A549 (cell line): ENCODE results near the gene BRAP. TPM values are rescaled to one million over a fixed set of nuclear protein-coding genes. Genes with fewer than 3 reads are reported as not detected.
"Not testable (repeated sequence)": the region's sequence is repeated elsewhere in the genome, so short reads cannot be mapped to it uniquely, and the experiment has no call there.

Source experiments
- ATAC-seq, 2 experiments: fragments of 200-7000 bp in 1 of 2; fragments of >200 bp in 1 of 2; cut with Nextera tagmentation in 1 of 2; cut with Tn5 transposase in 1 of 2; 3 replicates each; pipeline versions ENCODE4 v1.8.0 to v1.9.1; 2018 to 2020; ENCODE audit warnings: mild to moderate bottlenecking in 1 of 2, moderate library complexity in 1 of 2
- CTCF ChIA-PET: fragments of 300-600 bp; sonication (Branson Sonifier 250); formaldehyde crosslinking; extraction: SDS; loops from one replicate; lab custom pipeline; 2021; ENCODE audit warnings: antibody characterized with exemption, inconsistent platforms; lab: Yijun Ruan, JAX
- POLR2A ChIA-PET: fragments of 350-600 bp; formaldehyde crosslinking; extraction: SDS; loops from one replicate; lab custom pipeline; 2021; ENCODE audit warnings: antibody characterized with exemption, inconsistent platforms; lab: Yijun Ruan, JAX
- DNase-seq, 2 experiments: peaks; one replicate each; pipeline versions ENCODE4 v3.0.0 to v3.0.0-alpha.2; 2011 to 2016; ENCODE audit warnings: low read depth in 1 of 2, low spot score in 1 of 2
- FAIRE-seq: peaks from 2 replicates; lab custom pipeline; 2011; peaks lifted over from hg19 to GRCh38; lab: Jason Lieb, UNC
- H3K27ac ChIP-seq, 2 experiments: fragments of >200 bp; sonication (Bioruptor Twin); formaldehyde crosslinking; 3 replicates each; pipeline ENCODE4 v1.5.1; 2016 to 2017
- H3K4me1 ChIP-seq: fragments of >200 bp; sonication (Bioruptor Twin); formaldehyde crosslinking; 3 replicates; pipeline ENCODE4 v1.6.1; 2016
- H3K4me2 ChIP-seq: fragments of >200 bp; sonication (Bioruptor Twin); formaldehyde crosslinking; 3 replicates; pipeline ENCODE4 v1.6.1; 2016
- H3K4me3 ChIP-seq: fragments of >200 bp; sonication (Bioruptor Twin); formaldehyde crosslinking; 3 replicates; pipeline ENCODE4 v1.5.1; 2016
- H3K9me3 ChIP-seq: fragments of >200 bp; sonication (Bioruptor Twin); formaldehyde crosslinking; 3 replicates; pipeline ENCODE4 v1.6.1; 2016
- BHLHE40 ChIP-seq: IDR thresholded peaks from 2 replicates; pipeline ENCODE4 v1.6.1; 2012; ENCODE audit warnings: low read depth, low read length, inconsistent platforms
- CBX2 ChIP-seq: fragments of 200-600 bp; sonication (generic); IDR thresholded peaks from 2 replicates; pipeline ENCODE4 v1.6.1; 2016; ENCODE audit warnings: low read depth, mild to moderate bottlenecking, borderline replicate concordance
- CBX8 ChIP-seq: fragments of 200-600 bp; sonication (generic); IDR thresholded peaks from 2 replicates; pipeline ENCODE4 v1.6.1; 2016
- CEBPB ChIP-seq, 2 experiments: fragments of >200 bp in 1 of 2; sonication (Bioruptor Twin) in 1 of 2; formaldehyde crosslinking in 1 of 2; IDR thresholded peaks; 2 replicates each; pipeline ENCODE4 v1.6.1; 2012 to 2016
- EP300 ChIP-seq, 2 experiments: fragments of >200 bp; sonication (Bioruptor Twin); formaldehyde crosslinking; IDR thresholded peaks; 2 replicates in 1 of 2; 3 replicates in 1 of 2; pipeline ENCODE4 v1.6.1; 2016 to 2017
- FOSL2 ChIP-seq, 2 experiments: fragments of 450-650 bp in 1 of 2; fragments of >200 bp in 1 of 2; sonication (Bioruptor Twin) in 1 of 2; formaldehyde crosslinking; IDR thresholded peaks; 2 replicates each; pipeline versions ENCODE4 v1.5.0 to v1.6.1; 2016 to 2020; ENCODE audit warnings: mild to moderate bottlenecking in 1 of 2, moderate library complexity in 1 of 2
- GATA3 ChIP-seq: IDR thresholded peaks from 2 replicates; pipeline ENCODE4 v1.6.1; 2012; ENCODE audit warnings: borderline replicate concordance
- HOXB5 ChIP-seq: fragments of 250-450 bp; sonication (Bioruptor Pico); IDR thresholded peaks from 2 replicates; pipeline ENCODE4 v1.5.0; 2020; ENCODE audit warnings: mild to moderate bottlenecking, moderate library complexity
- RAD21 ChIP-seq, 2 experiments: fragments of >200 bp in 1 of 2; sonication (Bioruptor Twin) in 1 of 2; formaldehyde crosslinking in 1 of 2; IDR thresholded peaks in 1 of 2; conservative IDR thresholded peaks in 1 of 2; 2 replicates in 1 of 2; 3 replicates in 1 of 2; pipeline ENCODE4 v1.6.1; 2012 to 2018; ENCODE audit warnings: inconsistent platforms in 1 of 2
- RNF2 ChIP-seq: fragments of 200-600 bp; sonication (generic); IDR thresholded peaks from 2 replicates; pipeline ENCODE4 v1.6.1; 2016; ENCODE audit warnings: low read depth, mild to moderate bottlenecking, antibody characterized with exemption, moderate library complexity, borderline replicate concordance
- SMC3 ChIP-seq: fragments of >200 bp; sonication (Bioruptor Twin); formaldehyde crosslinking; IDR thresholded peaks from 3 replicates; pipeline ENCODE4 v1.6.1; 2018; ENCODE audit warnings: inconsistent platforms
- TP53 ChIP-seq: fragments of 250-450 bp; sonication (Bioruptor Pico); IDR thresholded peaks from 2 replicates; pipeline ENCODE4 v1.5.0; 2021; ENCODE audit warnings: mild to moderate bottlenecking, moderate library complexity
- ZFP36 ChIP-seq: fragments of 450-650 bp; IDR thresholded peaks from 2 replicates; pipeline ENCODE4 v1.6.1; 2014; ENCODE audit warnings: borderline replicate concordance; ENCODE audit not compliant: partially characterized antibody
- ZSCAN20 ChIP-seq: fragments of 250-450 bp; sonication (Bioruptor Pico); IDR thresholded peaks from 2 replicates; pipeline ENCODE4 v1.8.0; 2022; ENCODE audit warnings: mild to moderate bottlenecking, moderate library complexity
- WGBS: methylation state at CpG from one replicate; pipeline ENCODE4 v1.1.6; 2017; ENCODE audit errors: missing lambda C conversion rate; 5-methylcytosine and 5-hydroxymethylcytosine counted together
- polyA plus RNA-seq, 4 experiments: library from polyadenylated mRNA; depleted of rRNA in 3 of 4; stranded (reverse); fragments of >200 nt; fragmentation: RNase III in 1 of 4; extraction: RNeasy Plus Mini Kit Qiagen cat#74134 plus additional on column Dnase treatment in 1 of 4; gene quantifications; 2 replicates in 3 of 4; 3 replicates in 1 of 4; pipeline ENCODE4 v1.2.3, GENCODE V29; 2011 to 2017
- TF ChIP-seq, protein P1 (sequence below): fragments of >200 bp; sonication (Bioruptor Twin); formaldehyde crosslinking; IDR thresholded peaks from 3 replicates; pipeline ENCODE4 v1.5.1; 2016
- TF ChIP-seq, protein P2 (sequence below): fragments of 250-450 bp; sonication (Bioruptor Pico); IDR thresholded peaks from 2 replicates; pipeline ENCODE4 v1.5.0; 2021; ENCODE audit warnings: mild to moderate bottlenecking, moderate library complexity, borderline replicate concordance
- TF ChIP-seq, protein P3 (sequence below): IDR thresholded peaks from 2 replicates; pipeline ENCODE4 v1.6.1; 2012; ENCODE audit warnings: low read depth, borderline replicate concordance

Gene BRAP
- polyA plus RNA-seq, 2 of the 4 experiments (the other 2 are of a cell fraction) = 13.0 to 29.7 TPM

DNA sequence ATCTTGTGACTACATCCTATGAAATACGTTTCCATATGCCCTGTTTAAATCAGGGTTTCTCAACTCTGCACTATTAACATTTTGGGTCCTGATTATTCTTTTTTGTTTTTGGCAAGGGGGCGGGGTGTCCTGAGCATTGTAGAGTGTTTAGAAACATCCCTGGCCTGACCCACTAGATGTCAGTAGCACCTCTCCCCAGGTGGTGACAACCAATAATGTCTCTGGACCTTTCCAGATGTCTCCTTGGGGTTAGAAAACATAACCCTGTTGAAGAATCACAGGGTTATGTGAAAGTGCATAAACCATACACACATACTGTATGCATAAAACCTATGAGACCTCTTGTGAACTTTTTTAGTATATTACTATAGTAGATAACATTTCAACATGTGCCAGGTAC lies 1.5 kb upstream of the BRAP start:
- H3K4me1 ChIP-seq = peaks cover 21% of the 10 kb centered on the region
- peak overlapping the region; percentile 92 for H3K4me2 ChIP-seq
- no peak overlapping the region for H3K4me3 ChIP-seq
- FAIRE-seq (no peak), ATAC-seq (peak; percentile 47 to 66; a peak in 3 of 6 replicates), DNase-seq (peak; percentile 27 to 44)
- ChIA-PET POLR2A (no interaction called here), CTCF (interaction anchor here (0.6 to 1.8 kb wide), 4 partner anchors 58 to 864 kb away, joined by 3 to 10 read pairs (median 4); no protein-coding TSS in a partner anchor)
- H3K27ac ChIP-seq = no peak overlapping the region
- peak in 1 of 2 experiments; percentile 36; a peak in 1 of 5 replicates for TF ChIP-seq RAD21 (conservative IDR thresholded peaks at IDR 0.05 in 1 of 2, IDR thresholded peaks at IDR 0.05 in 1 of 2)
- TF ChIP-seq, protein P1, sequence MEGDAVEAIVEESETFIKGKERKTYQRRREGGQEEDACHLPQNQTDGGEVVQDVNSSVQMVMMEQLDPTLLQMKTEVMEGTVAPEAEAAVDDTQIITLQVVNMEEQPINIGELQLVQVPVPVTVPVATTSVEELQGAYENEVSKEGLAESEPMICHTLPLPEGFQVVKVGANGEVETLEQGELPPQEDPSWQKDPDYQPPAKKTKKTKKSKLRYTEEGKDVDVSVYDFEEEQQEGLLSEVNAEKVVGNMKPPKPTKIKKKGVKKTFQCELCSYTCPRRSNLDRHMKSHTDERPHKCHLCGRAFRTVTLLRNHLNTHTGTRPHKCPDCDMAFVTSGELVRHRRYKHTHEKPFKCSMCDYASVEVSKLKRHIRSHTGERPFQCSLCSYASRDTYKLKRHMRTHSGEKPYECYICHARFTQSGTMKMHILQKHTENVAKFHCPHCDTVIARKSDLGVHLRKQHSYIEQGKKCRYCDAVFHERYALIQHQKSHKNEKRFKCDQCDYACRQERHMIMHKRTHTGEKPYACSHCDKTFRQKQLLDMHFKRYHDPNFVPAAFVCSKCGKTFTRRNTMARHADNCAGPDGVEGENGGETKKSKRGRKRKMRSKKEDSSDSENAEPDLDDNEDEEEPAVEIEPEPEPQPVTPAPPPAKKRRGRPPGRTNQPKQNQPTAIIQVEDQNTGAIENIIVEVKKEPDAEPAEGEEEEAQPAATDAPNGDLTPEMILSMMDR = peak; percentile 32; the same call in 1 of the 3 replicates
- TF ChIP-seq, protein P2, sequence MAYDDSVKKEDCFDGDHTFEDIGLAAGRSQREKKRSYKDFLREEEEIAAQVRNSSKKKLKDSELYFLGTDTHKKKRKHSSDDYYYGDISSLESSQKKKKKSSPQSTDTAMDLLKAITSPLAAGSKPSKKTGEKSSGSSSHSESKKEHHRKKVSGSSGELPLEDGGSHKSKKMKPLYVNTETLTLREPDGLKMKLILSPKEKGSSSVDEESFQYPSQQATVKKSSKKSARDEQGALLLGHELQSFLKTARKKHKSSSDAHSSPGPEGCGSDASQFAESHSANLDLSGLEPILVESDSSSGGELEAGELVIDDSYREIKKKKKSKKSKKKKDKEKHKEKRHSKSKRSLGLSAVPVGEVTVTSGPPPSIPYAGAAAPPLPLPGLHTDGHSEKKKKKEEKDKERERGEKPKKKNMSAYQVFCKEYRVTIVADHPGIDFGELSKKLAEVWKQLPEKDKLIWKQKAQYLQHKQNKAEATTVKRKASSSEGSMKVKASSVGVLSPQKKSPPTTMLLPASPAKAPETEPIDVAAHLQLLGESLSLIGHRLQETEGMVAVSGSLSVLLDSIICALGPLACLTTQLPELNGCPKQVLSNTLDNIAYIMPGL (CRISPR knock-in tag) = no peak
- H3K9me3 ChIP-seq = no peaks in the 10 kb centered on the region
- 44% methylated on average over 2 of the region's 2 CpGs for WGBS

DNA sequence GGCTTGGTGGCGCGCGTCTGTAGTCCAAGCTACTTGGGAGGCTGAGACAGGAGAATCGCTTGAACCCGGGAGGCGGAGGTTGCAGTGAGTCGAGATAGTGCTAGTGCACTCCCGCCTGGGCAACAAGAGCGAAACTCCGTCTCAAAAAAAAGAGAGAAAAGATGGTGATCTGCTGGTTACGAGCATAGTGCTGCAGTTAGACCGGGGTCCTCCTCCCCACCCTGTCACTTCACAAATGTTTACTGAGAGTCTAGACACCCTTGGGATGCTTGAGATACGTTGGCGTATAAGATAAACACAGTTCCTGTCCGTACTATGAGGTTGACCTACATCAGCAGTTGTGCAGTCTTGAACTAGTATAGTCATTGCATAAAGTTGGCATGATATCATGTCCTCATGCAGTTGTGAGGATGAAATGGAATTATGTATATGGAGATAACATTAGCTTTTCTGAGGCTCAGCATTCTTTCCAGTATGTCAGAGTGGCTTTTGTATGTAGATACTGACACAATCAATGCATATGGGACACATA lies 884 bp upstream of the BRAP start:
- peaks cover 21% of the 10 kb centered on the region for H3K4me1 ChIP-seq
- H3K4me3 ChIP-seq = peak overlapping the region; percentile 89
- peak overlapping the region; percentile 92 for H3K4me2 ChIP-seq
- POLR2A ChIA-PET = interaction anchor here (0.9 to 1.5 kb wide), 5 partner anchors 9 to 279 kb away, joined by 3 to 14 read pairs (median 7); no protein-coding TSS in a partner anchor
- H3K27ac ChIP-seq = peak overlapping the region; percentile 85 to 90
- peak in 1 of 2 experiments; percentile 2; a peak in 3 of 6 replicates for ATAC-seq
- CTCF ChIA-PET = interaction anchor here (1.0 to 5.7 kb wide), 4 partner anchors 13 to 126 kb away, joined by 3 to 30 read pairs (median 6); no protein-coding TSS in a partner anchor
- H3K9me3 ChIP-seq = no peaks in the 10 kb centered on the region
- peak in 1 of 2 experiments; percentile 11 for DNase-seq
- no peak for FAIRE-seq
- 5% methylated on average over 15 of the region's 15 CpGs for WGBS
- no peak for TF ChIP-seq GATA3
- TF ChIP-seq HOXB5 = no peak; the same call in 1 of the 2 replicates
- no peak for TF ChIP-seq CBX8
- TF ChIP-seq EP300 (IDR thresholded peaks at IDR 0.05) = no peak
- TF ChIP-seq, protein P3, sequence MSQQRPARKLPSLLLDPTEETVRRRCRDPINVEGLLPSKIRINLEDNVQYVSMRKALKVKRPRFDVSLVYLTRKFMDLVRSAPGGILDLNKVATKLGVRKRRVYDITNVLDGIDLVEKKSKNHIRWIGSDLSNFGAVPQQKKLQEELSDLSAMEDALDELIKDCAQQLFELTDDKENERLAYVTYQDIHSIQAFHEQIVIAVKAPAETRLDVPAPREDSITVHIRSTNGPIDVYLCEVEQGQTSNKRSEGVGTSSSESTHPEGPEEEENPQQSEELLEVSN = no peak
- no peak for TF ChIP-seq TP53

DNA sequence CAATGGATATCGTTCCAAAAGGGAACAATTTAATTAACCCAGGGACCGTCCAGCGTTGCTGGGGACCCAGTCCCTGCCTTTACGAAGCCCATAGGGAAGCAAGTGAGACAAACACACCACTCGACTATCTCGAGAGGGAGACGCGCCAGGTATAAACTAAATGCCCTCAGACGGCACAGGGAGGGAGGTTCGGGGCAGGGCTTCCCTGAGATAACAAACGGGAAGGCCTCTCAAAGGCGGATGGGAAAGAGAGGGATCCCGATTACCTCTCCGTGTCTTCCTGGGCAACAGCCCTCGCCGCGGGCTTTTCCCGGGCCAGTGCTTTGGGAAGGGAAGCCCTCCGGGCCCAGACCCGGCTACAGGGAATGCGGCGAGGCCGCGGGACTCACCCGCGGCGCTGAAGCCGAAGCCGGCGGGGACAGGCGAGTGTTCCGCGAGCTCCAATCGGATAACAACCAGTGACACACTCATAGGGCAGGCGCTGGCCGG lies 390 bp downstream of the BRAP start:
- Histone ChIP-seq H3K4me2 (peak overlapping the region; percentile 99), H3K4me1 (peaks cover 21% of the 10 kb centered on the region), H3K27ac (peak overlapping the region; percentile 85 to 90), H3K9me3 (no peaks in the 10 kb centered on the region), H3K4me3 (peak overlapping the region; percentile 89)
- CTCF ChIA-PET = interaction anchor here (0.6 to 5.7 kb wide), 7 partner anchors 12 to 288 kb away, joined by 3 to 30 read pairs (median 3); no protein-coding TSS in a partner anchor
- FAIRE-seq = no peak
- peak; percentile 45 for ATAC-seq
- POLR2A ChIA-PET = interaction anchor here (0.6 to 1.5 kb wide), 15 partner anchors 10 to 281 kb away, joined by 3 to 14 read pairs (median 3); no protein-coding TSS in a partner anchor
- WGBS = 2% methylated on average over 25 of the region's 36 CpGs
- peak in 1 of 2 experiments; percentile 19 for DNase-seq
- no peak for TF ChIP-seq ZFP36
- TF ChIP-seq BHLHE40 = no peak
- no peak for TF ChIP-seq ZSCAN20 (CRISPR knock-in tag)
- no peak for TF ChIP-seq RNF2
- TF ChIP-seq FOSL2 (IDR thresholded peaks at IDR 0.05) = no peak
- TF ChIP-seq FOSL2 (CRISPR knock-in tag; IDR thresholded peaks at IDR 0.05) = no peak
- TF ChIP-seq CBX2 = no peak
- TF ChIP-seq CEBPB (IDR thresholded peaks at IDR 0.05) = no peak
- no peak for TF ChIP-seq SMC3

DNA sequence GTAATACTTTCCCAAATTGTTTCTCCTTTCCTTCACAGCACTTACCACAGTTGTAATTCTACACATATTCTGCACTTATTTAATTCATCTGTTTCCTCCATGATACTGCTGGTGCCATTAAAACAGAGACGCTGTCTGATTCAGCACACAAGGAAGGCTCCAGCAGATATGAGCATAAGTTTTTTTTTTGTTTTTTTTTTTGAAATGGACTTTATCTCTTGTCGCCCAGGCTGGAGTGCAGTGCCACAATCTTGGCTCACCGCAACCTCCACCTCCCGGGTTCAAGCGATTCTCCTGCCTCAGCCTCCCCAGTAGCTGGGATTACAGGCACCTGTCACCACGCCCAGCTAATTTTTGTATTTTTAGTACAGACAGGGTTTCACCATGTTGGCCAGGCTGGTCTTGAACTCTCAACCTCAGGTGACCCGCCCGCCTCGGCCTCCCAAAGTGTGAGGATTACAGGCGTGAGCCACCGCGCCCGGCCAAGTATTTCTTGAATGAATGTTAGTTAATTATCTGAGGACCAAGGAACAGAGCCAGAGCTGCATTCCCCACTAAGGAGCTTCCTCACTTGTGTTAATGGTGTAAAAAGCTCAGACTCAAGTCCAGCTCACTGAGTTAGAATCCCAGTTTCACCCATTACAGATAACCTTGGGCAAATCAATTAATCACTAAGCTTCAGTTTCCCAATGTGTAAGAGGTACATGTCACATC lies 1.1 kb downstream of the BRAP start:
- Histone ChIP-seq H3K4me2 (peak overlapping the region; percentile 99), H3K4me1 (peaks cover 21% of the 10 kb centered on the region), H3K4me3 (peak overlapping the region; percentile 89), H3K27ac (peak overlapping the region; percentile 85 to 90)
- ChIA-PET CTCF (interaction anchor here (0.9 to 5.7 kb wide), 4 partner anchors 11 to 288 kb away, joined by 3 to 30 read pairs (median 5); no protein-coding TSS in a partner anchor), POLR2A (interaction anchor here (1.0 kb wide), 1 partner anchor 280 kb away, joined by 3 read pairs; no protein-coding TSS in a partner anchor)
- H3K9me3 ChIP-seq, DNase-seq, FAIRE-seq, ATAC-seq: not testable (repeated sequence)
- WGBS = 65% methylated on average over 13 of the region's 13 CpGs
